DOHH2 (cell line): ENCODE measurements around the gene EEIG2.

Experiments
- H3F3A ChIP-seq: fragments of 200-600 bp; sonication (generic), shearing (Covaris generic); 2 replicates; pipeline ENCODE4 v1.6.0; 2016; ENCODE audit warnings: antibody characterized with exemption, mild to moderate bottlenecking; ENCODE audit not compliant: control insufficient read depth, insufficient read depth
- H3K27ac ChIP-seq: fragments of 200-600 bp; sonication (generic); 2 replicates; pipeline ENCODE4 v1.5.1; 2014; ENCODE audit warnings: low read depth, mild to moderate bottlenecking, low read length, moderate library complexity
- H3K27me3 ChIP-seq: fragments of 200-600 bp; sonication (generic); 2 replicates; pipeline ENCODE4 v1.6.1; 2014; ENCODE audit warnings: mild to moderate bottlenecking, low read length, mixed read lengths; ENCODE audit not compliant: control insufficient read depth
- H3K36me3 ChIP-seq: fragments of 200-600 bp; sonication (generic); 2 replicates; pipeline ENCODE4 v1.6.1; 2014; ENCODE audit warnings: mild to moderate bottlenecking, low read length, moderate library complexity, mixed read lengths; ENCODE audit not compliant: control insufficient read depth
- H3K4me1 ChIP-seq: fragments of 200-600 bp; sonication (generic); 2 replicates; pipeline ENCODE4 v1.6.1; 2014; ENCODE audit warnings: mild to moderate bottlenecking, low read length, mixed read lengths; ENCODE audit not compliant: control insufficient read depth
- H3K4me2 ChIP-seq: fragments of 200-600 bp; sonication (generic); 2 replicates; pipeline ENCODE4 v1.6.0; 2014; ENCODE audit warnings: mild to moderate bottlenecking, low read length, moderate library complexity
- H3K4me3 ChIP-seq: fragments of 200-600 bp; sonication (generic); 2 replicates; pipeline ENCODE4 v1.5.1; 2014; ENCODE audit warnings: mild to moderate bottlenecking, low read length, mixed read lengths
- H3K79me2 ChIP-seq: fragments of 200-600 bp; sonication (generic); 2 replicates; pipeline ENCODE4 v1.6.1; 2014; ENCODE audit warnings: mild to moderate bottlenecking, low read length, mixed read lengths; ENCODE audit not compliant: control insufficient read depth
- H3K9me2 ChIP-seq: fragments of 200-600 bp; sonication (generic); replicated peaks from 2 replicates; pipeline ENCODE4 v1.6.1; 2014; ENCODE audit warnings: mild to moderate bottlenecking, low read length, mixed read lengths; ENCODE audit not compliant: control insufficient read depth
- H3K9me3 ChIP-seq: fragments of 200-600 bp; sonication (generic); 2 replicates; pipeline ENCODE4 v1.6.1; 2014; ENCODE audit warnings: antibody characterized with exemption, low read length, mixed read lengths; ENCODE audit not compliant: control insufficient read depth, insufficient read depth
- H4K20me1 ChIP-seq: fragments of 200-600 bp; sonication (generic); 2 replicates; pipeline ENCODE4 v1.6.0; 2014; ENCODE audit warnings: low read depth, mild to moderate bottlenecking, antibody characterized with exemption, low read length, moderate library complexity; ENCODE audit not compliant: control insufficient read depth, insufficient read depth
- CTCF ChIP-seq: fragments of 200-600 bp; sonication (generic); IDR thresholded peaks from one replicate; pipeline ENCODE4 v1.5.1; 2014; ENCODE audit warnings: antibody characterized with exemption, mild to moderate bottlenecking, low read depth, low read length; ENCODE audit not compliant: poor library complexity, severe bottlenecking
- EZH2phosphoT487 ChIP-seq: fragments of 200-600 bp; sonication (generic); IDR thresholded peaks from 2 replicates; pipeline ENCODE4 v1.6.1; 2017; ENCODE audit warnings: borderline replicate concordance, mild to moderate bottlenecking, antibody characterized with exemption, low read length, moderate library complexity, mixed read lengths

Gene EEIG2

GRCh38 chr1:108551137-108551862 lies 8.6 kb upstream of the EEIG2 start:
- H3K9me2 ChIP-seq, result peaks cover 3% of the 10 kb centered on the region; the same call in 1 of the 2 replicates
- no peak for TF ChIP-seq CTCF
- TF ChIP-seq EZH2phosphoT487, result no peak
- no peaks in the 10 kb centered on the region for H3F3A ChIP-seq

DNA sequence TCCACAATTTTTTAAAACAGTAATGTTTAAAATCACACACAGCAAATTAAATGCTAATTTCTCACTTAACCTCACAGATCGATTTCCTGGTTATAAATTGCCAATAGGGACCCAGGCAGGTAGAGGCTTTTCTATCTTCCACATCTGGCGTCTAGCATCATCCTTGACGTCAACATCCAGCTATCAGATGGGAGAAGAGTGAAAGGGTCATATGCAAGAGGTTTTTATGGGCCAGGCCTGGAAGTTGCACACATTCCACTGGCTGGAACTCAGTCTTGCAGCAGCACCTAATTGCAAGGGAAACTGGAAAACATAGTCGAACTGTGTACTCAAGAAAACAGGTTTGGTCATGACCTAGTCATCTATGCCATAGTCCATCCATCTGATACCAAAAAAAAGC lies 6.0 kb upstream of the EEIG2 start:
- Histone ChIP-seq H3K4me1 (peaks cover 30% of the 10 kb centered on the region), H3K27me3 (no peaks in the 10 kb centered on the region), H4K20me1 (no peaks in the 10 kb centered on the region), H3K36me3 (no peaks in the 10 kb centered on the region), H3K27ac (no peak overlapping the region), H3K4me3 (no peak overlapping the region), H3K79me2 (no peaks in the 10 kb centered on the region), H3K4me2 (no peak overlapping the region), H3K9me3 (no peaks in the 10 kb centered on the region), H3K9me2 (peaks cover 3% of the 10 kb centered on the region; the same call in 1 of the 2 replicates), H3F3A (peaks cover 14% of the 10 kb centered on the region)
- TF ChIP-seq CTCF, result no peak
- TF ChIP-seq EZH2phosphoT487, result no peak

More at GRCh38 chr1:108551137-108551862, 8.6 kb upstream of the EEIG2 start:
- Histone ChIP-seq H3K27ac (no peak overlapping the region), H3K4me3 (no peak overlapping the region), H3K27me3 (no peaks in the 10 kb centered on the region), H3K79me2 (no peaks in the 10 kb centered on the region), H3K4me2 (no peak overlapping the region), H3K36me3 (no peaks in the 10 kb centered on the region), H3K4me1 (peaks cover 4% of the 10 kb centered on the region), H3K9me3 (no peaks in the 10 kb centered on the region), H4K20me1 (no peaks in the 10 kb centered on the region)

DNA sequence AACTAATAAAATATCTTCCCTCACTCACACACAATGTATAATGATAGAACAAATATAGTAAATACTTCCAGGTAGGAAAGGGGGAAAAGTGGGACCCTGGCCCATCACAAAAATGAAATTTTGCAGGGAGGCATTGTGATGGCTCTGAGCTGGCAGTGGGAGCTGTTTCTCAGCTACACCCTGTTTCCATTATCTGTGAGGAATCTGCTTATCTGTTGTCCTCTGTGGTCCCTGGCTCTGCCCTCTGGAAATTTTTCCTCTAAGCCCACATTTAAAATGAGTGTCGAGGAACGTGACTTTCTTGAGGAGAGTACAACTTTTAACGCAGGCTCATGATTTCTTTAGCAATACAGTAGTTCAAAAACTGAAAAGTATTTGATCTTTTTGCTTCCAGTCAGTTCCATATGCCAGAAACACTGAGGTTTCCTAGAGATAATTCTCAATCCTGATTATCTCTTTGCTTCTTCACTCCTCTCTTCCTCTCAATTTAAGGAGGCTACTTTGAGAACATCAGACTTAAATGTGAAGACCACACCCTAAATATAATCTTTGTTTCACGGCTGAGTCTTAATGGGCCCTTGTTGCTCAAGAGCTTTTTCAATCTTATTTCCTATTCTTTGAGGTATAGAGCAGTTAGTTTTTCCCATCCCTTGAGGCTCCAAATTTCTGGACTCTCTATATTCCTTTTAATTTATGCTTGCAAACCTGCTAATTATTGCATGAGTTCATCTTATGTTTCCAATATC lies 5.0 kb upstream of the EEIG2 start:
- H3K36me3 ChIP-seq, result no peaks in the 10 kb centered on the region
- peaks cover 20% of the 10 kb centered on the region for H3F3A ChIP-seq
- H3K9me3 ChIP-seq, result no peaks in the 10 kb centered on the region
- no peak overlapping the region for H3K4me2 ChIP-seq
- H3K27ac ChIP-seq, result no peak overlapping the region
- H3K27me3 ChIP-seq, result no peaks in the 10 kb centered on the region
- H3K79me2 ChIP-seq, result no peaks in the 10 kb centered on the region
- peaks cover 37% of the 10 kb centered on the region for H3K4me1 ChIP-seq
- peaks cover 3% of the 10 kb centered on the region; the same call in 1 of the 2 replicates for H3K9me2 ChIP-seq
- TF ChIP-seq EZH2phosphoT487, result no peak
- no peak for TF ChIP-seq CTCF
- H3K4me3 ChIP-seq, result no peak overlapping the region
- H4K20me1 ChIP-seq, result no peaks in the 10 kb centered on the region
